Thoracic aorta (tissue), 2 donors: Measurements from ENCODE around the gene ABCD3. TPM values are rescaled to one million over a fixed set of nuclear protein-coding genes. Genes with fewer than 3 reads are reported as not detected.
"Not testable (repeated sequence)": the region's sequence is repeated elsewhere in the genome, so short reads cannot be mapped to it uniquely, and the experiment has no call there.

Experiments
- ATAC-seq: fragments of 150-250 bp; one replicate; pipeline ENCODE4 v1.8.0; 2017; ENCODE audit warnings: low read depth; ENCODE audit not compliant: insufficient number of reproducible peaks, low FRiP score
- DNase-seq: peaks from one replicate; pipeline ENCODE4 v3.0.0-alpha.2; 2020; ENCODE audit warnings: low spot score
- H3K27ac ChIP-seq, 2 donors: fragments of 200-600 bp; sonication (generic); 1 replicate in 1 of 2; 2 replicates in 1 of 2; pipeline ENCODE4 v1.5.1; 2016; ENCODE audit warnings: mild to moderate bottlenecking in 2 of 2, moderate library complexity in 2 of 2
- H3K27me3 ChIP-seq: fragments of 200-600 bp; sonication (generic); replicated peaks from 2 replicates; pipeline ENCODE4 v1.6.0; 2016; ENCODE audit warnings: mild to moderate bottlenecking; ENCODE audit not compliant: insufficient read depth
- H3K36me3 ChIP-seq: fragments of 200-600 bp; sonication (generic); one replicate; pipeline ENCODE4 v1.5.1; 2016
- H3K4me1 ChIP-seq, 2 donors: fragments of 200-600 bp; sonication (generic); 1 replicate in 1 of 2; 2 replicates in 1 of 2; pipeline versions ENCODE4 v1.5.1 to v1.6.0; 2016; ENCODE audit warnings: low read depth in 2 of 2, mild to moderate bottlenecking in 1 of 2; ENCODE audit not compliant: control insufficient read depth in 1 of 2
- H3K4me3 ChIP-seq: fragments of 200-600 bp; sonication (generic); 2 replicates; pipeline ENCODE4 v1.5.1; 2016; ENCODE audit warnings: mild to moderate bottlenecking
- H3K9me3 ChIP-seq: fragments of 200-600 bp; sonication (generic); 2 replicates; pipeline ENCODE4 v1.5.1; 2016
- total RNA-seq, 2 donors: library from RNA; depleted of rRNA; stranded (reverse); fragments of >200 nt; gene quantifications; one replicate each; pipeline versions ENCODE4 v1.1.0 to v1.2.3, GENCODE V29; 2016
- TF ChIP-seq, protein P1 (sequence below): fragments of 200-600 bp; sonication (generic); IDR thresholded peaks from one replicate; pipeline ENCODE4 v1.5.1; 2019; ENCODE audit warnings: antibody characterized with exemption

Gene ABCD3
- total RNA-seq, 2 donors from 2014 or later, result 14.0 to 31.7 TPM

DNA sequence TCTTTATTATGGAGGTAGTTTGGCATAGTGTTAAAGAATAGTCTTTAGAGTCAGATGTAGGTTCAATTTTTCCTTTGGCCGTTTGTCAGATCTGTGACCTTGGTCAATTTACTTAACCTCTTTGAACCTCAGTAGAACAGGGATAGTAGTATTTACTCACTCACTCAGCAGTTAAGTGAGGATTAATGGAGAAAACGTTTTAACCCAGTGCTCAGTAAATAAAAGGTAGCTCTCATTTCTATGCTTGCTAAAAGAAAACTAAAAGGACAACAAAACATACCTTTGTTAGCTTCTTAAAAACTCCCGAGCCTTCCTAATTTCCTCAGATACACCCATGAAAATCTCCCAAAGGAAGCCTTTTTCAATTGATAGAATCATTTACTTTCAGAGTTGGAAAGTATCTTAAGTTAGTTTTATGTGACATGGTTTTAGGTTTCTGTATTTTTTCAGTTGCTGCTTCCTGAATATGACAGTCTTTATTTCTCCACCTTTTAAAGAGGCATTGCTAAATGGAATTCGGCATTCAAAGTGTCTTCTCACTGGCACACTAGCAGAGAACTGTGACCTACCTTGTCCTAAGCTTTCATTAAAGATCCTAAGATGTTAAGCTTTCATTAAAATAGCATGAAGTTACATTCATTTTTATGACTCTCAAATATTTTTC, 7.8 kb downstream of the ABCD3 start:
- no peaks in the 10 kb centered on the region for H3K36me3 ChIP-seq
- no peak for ATAC-seq
- TF ChIP-seq, protein P1, sequence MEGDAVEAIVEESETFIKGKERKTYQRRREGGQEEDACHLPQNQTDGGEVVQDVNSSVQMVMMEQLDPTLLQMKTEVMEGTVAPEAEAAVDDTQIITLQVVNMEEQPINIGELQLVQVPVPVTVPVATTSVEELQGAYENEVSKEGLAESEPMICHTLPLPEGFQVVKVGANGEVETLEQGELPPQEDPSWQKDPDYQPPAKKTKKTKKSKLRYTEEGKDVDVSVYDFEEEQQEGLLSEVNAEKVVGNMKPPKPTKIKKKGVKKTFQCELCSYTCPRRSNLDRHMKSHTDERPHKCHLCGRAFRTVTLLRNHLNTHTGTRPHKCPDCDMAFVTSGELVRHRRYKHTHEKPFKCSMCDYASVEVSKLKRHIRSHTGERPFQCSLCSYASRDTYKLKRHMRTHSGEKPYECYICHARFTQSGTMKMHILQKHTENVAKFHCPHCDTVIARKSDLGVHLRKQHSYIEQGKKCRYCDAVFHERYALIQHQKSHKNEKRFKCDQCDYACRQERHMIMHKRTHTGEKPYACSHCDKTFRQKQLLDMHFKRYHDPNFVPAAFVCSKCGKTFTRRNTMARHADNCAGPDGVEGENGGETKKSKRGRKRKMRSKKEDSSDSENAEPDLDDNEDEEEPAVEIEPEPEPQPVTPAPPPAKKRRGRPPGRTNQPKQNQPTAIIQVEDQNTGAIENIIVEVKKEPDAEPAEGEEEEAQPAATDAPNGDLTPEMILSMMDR, result no peak
- no peak overlapping the region for H3K27ac ChIP-seq
- H3K4me3 ChIP-seq, result no peak overlapping the region
- no peaks in the 10 kb centered on the region for H3K27me3 ChIP-seq
- H3K4me1 ChIP-seq, result peaks cover 8 to 17% of the 10 kb centered on the region in 2 donors
- H3K9me3 ChIP-seq, result no peaks in the 10 kb centered on the region
- no peak for DNase-seq

DNA sequence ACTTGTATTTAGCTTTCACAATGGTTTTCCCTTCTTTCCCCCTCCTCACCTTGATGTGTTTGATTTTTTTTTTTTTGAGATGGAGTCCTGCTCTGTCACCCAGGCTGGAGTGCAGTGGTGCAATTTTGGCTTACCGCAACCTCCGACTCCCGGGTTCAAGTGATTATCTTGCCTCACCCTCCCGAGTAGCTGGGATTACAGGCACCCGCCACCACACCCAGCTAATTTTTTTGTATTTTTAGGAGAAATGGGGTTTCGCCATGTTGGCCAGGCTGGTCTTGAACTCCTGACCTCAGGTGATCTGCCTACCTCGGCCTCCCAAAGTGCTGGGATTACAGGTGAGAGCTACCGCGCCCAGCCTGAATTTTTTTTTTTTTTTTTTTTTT, 8.3 kb downstream of the ABCD3 start:
- DNase-seq, H3K27ac ChIP-seq, ATAC-seq, H3K27me3 ChIP-seq, H3K4me3 ChIP-seq, H3K36me3 ChIP-seq, H3K9me3 ChIP-seq: not testable (repeated sequence)
- H3K4me1 ChIP-seq, result peaks cover 8 to 17% of the 10 kb centered on the region in 2 donors

DNA sequence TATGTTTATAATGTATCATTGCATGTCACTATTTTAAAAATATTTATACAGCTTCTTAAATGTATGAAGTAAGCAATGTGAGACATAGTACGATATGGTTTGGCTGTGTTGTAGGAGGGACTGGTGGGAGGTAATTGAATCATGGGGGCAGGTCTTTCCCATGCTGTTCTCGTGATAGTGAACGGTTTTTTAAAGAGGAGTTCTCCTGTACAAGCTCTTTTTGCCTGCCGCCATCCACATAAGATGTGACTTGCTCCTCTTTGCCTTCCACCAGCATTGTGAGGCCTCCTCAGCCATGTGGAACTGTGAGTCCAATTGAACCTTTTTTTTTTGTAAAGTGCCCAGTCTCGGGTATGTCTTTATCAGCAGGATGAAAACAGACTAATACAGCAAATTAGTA, 10.3 kb downstream of the ABCD3 start:
- no peak overlapping the region for H3K4me3 ChIP-seq
- peaks cover 5 to 16% of the 10 kb centered on the region in 2 donors for H3K4me1 ChIP-seq
- TF ChIP-seq, protein P1, result no peak
- DNase-seq, result no peak
- H3K36me3 ChIP-seq, result no peaks in the 10 kb centered on the region
- H3K9me3 ChIP-seq, result no peaks in the 10 kb centered on the region
- H3K27ac ChIP-seq, result no peak overlapping the region
- ATAC-seq, result no peak
- no peaks in the 10 kb centered on the region for H3K27me3 ChIP-seq

DNA sequence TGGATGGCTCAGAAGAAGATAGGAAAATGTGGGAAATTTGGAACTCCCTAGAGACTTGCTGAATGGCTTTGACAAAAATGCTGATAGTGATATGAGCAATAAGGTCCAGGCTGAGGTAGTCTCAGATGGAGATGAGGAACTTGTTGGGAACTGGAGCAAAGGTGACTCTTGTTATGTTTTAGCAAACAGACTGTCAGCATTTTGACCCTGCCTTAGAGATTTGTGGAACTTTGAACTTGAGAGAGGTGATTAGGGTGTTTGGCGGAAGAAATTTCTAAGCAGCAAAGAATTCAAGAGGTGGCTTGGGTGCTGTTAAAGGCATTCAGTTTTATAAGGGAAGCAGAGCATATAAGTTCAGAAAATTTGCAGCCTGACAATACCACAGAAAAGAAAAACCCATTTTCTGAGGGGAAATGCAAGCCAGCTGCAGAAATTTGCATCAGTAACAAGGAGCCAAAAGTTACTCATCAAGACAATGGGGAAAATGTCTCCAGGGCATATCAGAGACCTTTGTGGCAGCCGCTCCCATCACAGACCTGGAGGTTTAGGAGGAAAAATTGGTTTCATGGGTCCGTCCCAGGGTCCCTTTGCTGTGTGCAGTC, 10.8 kb downstream of the ABCD3 start:
- ATAC-seq, H3K27me3 ChIP-seq, H3K27ac ChIP-seq, H3K9me3 ChIP-seq, H3K36me3 ChIP-seq, H3K4me3 ChIP-seq, DNase-seq: not testable (repeated sequence)
- peaks cover 5 to 10% of the 10 kb centered on the region in 2 donors for H3K4me1 ChIP-seq

DNA sequence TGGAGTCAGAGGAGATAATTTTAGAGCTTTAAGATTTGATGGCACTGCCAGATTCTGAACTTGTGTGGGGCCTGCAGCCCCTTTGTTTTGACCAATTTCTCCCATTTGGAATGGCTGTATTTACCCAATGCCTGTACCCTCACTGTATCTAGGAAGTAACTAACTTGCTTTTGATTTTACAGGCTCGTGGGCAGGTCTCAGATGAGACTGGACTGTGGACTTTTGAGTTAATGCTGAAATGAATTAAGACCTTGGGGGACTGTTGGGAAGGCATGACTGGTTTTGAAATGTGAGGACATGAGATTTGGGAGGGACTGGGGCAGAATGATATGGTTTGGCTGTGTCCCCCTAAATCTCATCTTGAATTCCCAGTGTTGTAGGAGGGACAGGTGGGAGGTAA, 11.9 kb downstream of the ABCD3 start:
- ATAC-seq, H3K27ac ChIP-seq, H3K4me1 ChIP-seq, H3K9me3 ChIP-seq, H3K36me3 ChIP-seq, H3K4me3 ChIP-seq, H3K27me3 ChIP-seq, DNase-seq: not testable (repeated sequence)

DNA sequence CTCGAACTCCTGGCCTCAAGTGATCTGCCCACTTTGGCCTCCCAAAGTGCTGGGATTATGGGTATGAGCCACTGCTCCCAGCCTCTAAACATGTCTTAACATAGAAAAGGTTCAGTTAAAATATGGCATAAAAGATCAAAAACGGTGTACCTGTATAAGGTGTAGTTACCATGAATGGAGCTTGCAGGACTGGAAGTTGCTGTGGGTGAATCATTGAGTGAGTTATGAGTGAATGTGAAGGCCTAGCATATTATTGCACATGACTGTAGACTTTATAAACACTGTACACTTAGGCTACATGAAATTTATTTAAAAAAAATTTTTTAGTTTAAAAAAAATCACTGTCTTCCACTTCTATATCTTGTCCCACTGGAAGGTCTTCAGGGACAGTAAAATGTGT, 15.7 kb downstream of the ABCD3 start:
- H3K4me1 ChIP-seq, result no peaks in the 10 kb centered on the region
- H3K36me3 ChIP-seq, result no peaks in the 10 kb centered on the region
- no peak for DNase-seq
- H3K27ac ChIP-seq, result no peak overlapping the region
- TF ChIP-seq, protein P1, result no peak
- H3K4me3 ChIP-seq, result no peak overlapping the region
- H3K9me3 ChIP-seq, result peaks cover 3% of the 10 kb centered on the region
- H3K27me3 ChIP-seq, result no peaks in the 10 kb centered on the region
- no peak for ATAC-seq
